Activated naive CD4-positive, alpha-beta T cell treated with Interleukin-2 at 50 U/mL for 16 hours (primary cell): ENCODE data around the gene RPL13A.
"Not testable (repeated sequence)": the region's sequence is repeated elsewhere in the genome, so short reads cannot be mapped to it uniquely, and the experiment has no call there.

Experiments used
- DNase-seq: peaks from one replicate; pipeline ENCODE4 v3.0.0-alpha.2; 2020

Gene RPL13A

GRCh38 chr19:49487277-49488045, at the start of gene RPL13A:
RPL13A (plus strand) TSS chr19:49487608; CDS start chr19:49487630, 22 bp downstream.
- peak; percentile 100 for DNase-seq

- no peak for DNase-seq
These were observed 49.1 kb upstream of the RPL13A start for GRCh38 chr19:49438261-49438660.

- no peak for DNase-seq
These were observed 47.6 kb upstream of the RPL13A start for GRCh38 chr19:49439836-49440235.

GRCh38 chr19:49440439-49441209, 46.8 kb upstream of the RPL13A start:
- DNase-seq: no peak

- peak; percentile 49 for DNase-seq
These were observed 46.0 kb upstream of the RPL13A start, which contains the start of gene SLC17A7 for GRCh38 chr19:49441210-49441959. SLC17A7 (minus strand) TSS chr19:49441527; CDS start chr19:49441379, 148 bp downstream.

- no peak for DNase-seq
These were observed 45.5 kb upstream of the RPL13A start for GRCh38 chr19:49441960-49442350.

- peak; percentile 32 for DNase-seq
These were observed 45.1 kb upstream of the RPL13A start for GRCh38 chr19:49442354-49442753.

- DNase-seq: peak; percentile 59
These were observed 44.5 kb upstream of the RPL13A start for GRCh38 chr19:49442771-49443365.

- peak; percentile 94 for DNase-seq
These were observed 43.9 kb upstream of the RPL13A start for GRCh38 chr19:49443366-49444099.

- not testable (repeated sequence) for DNase-seq
These were observed 43.2 kb upstream of the RPL13A start for GRCh38 chr19:49444100-49444700.

GRCh38 chr19:49445997-49446396, 41.4 kb upstream of the RPL13A start:
- DNase-seq: no peak

GRCh38 chr19:49447485-49448431, 39.6 kb upstream of the RPL13A start:
- no peak for DNase-seq

- DNase-seq: no peak
These were observed 39.0 kb upstream of the RPL13A start for GRCh38 chr19:49448432-49448786.

GRCh38 chr19:49450405-49450804, 37.0 kb upstream of the RPL13A start:
- DNase-seq: no peak

- peak; percentile 94 for DNase-seq
These were observed 35.8 kb upstream of the RPL13A start, which contains the start of gene PIH1D1 for GRCh38 chr19:49451430-49452181. PIH1D1 (minus strand) TSS chr19:49451814; CDS start chr19:49451574, 240 bp downstream.

GRCh38 chr19:49453013-49453756, 34.2 kb upstream of the RPL13A start, which contains the start of gene ALDH16A1:
ALDH16A1 (plus strand) TSS chr19:49453225; CDS start chr19:49453332, 107 bp downstream.
- DNase-seq: peak; percentile 98

- DNase-seq: no peak
These were observed 33.6 kb upstream of the RPL13A start for GRCh38 chr19:49453757-49454240.

- no peak for DNase-seq
These were observed 31.6 kb upstream of the RPL13A start for GRCh38 chr19:49455773-49456172.

- DNase-seq: no peak
These were observed 31.1 kb upstream of the RPL13A start for GRCh38 chr19:49456326-49456725.
